Liver (tissue), 9 donors: ENCODE measurements around the gene ZNF292. TPM values are rescaled to one million over a fixed set of nuclear protein-coding genes. Genes with fewer than 3 reads are reported as not detected.
A peak's percentile ranks its signal among the peaks of the same experiment; 100 is the strongest.
"Not testable (repeated sequence)": the region's sequence is repeated elsewhere in the genome, so short reads cannot be mapped to it uniquely, and the experiment has no call there.

ENCODE experiments used
- DNase-seq: peaks from one replicate; pipeline ENCODE4 v3.0.0-alpha.2; 2017; ENCODE audit warnings: low spot score
- H3K27ac ChIP-seq, 2 donors: one replicate each; pipeline ENCODE4 v1.7.0; 2013; ENCODE audit warnings: inconsistent platforms in 2 of 2, low read length in 2 of 2, control low read depth in 1 of 2, low read depth in 1 of 2, mild to moderate bottlenecking in 1 of 2
- H3K27me3 ChIP-seq, 4 donors: one replicate each; pipeline versions ENCODE4 v1.6.1 to v1.7.0; 2013; ENCODE audit warnings: low read length in 3 of 4, inconsistent platforms in 1 of 4, mild to moderate bottlenecking in 1 of 4, moderate library complexity in 1 of 4; ENCODE audit not compliant: control insufficient read depth in 4 of 4, insufficient read depth in 4 of 4
- H3K36me3 ChIP-seq, 4 donors: one replicate each; pipeline versions ENCODE4 v1.6.1 to v1.7.0; 2013; ENCODE audit warnings: low read length in 3 of 4, mild to moderate bottlenecking in 3 of 4, low read depth in 1 of 4, moderate library complexity in 1 of 4; ENCODE audit not compliant: control insufficient read depth in 4 of 4, insufficient read depth in 3 of 4
- H3K4me1 ChIP-seq, 4 donors: one replicate each; pipeline versions ENCODE4 v1.6.1 to v1.7.0; 2013; ENCODE audit warnings: low read length in 3 of 4, mild to moderate bottlenecking in 3 of 4, moderate library complexity in 1 of 4; ENCODE audit not compliant: control insufficient read depth in 4 of 4, insufficient read depth in 4 of 4
- H3K4me3 ChIP-seq, 3 donors: one replicate each; pipeline versions ENCODE4 v1.6.1 to v1.7.0; 2013; ENCODE audit warnings: low read length in 3 of 3, control low read depth in 1 of 3, low read depth in 1 of 3, mild to moderate bottlenecking in 1 of 3
- H3K9ac ChIP-seq, 2 donors: one replicate each; pipeline ENCODE4 v1.7.0; 2013; ENCODE audit warnings: low read length in 2 of 2, mild to moderate bottlenecking in 2 of 2, moderate library complexity in 2 of 2, control low read depth in 1 of 2, low read depth in 1 of 2
- H3K9me3 ChIP-seq, 4 donors: one replicate each; pipeline versions ENCODE4 v1.6.1 to v1.7.0; 2013; ENCODE audit warnings: low read length in 3 of 4; ENCODE audit not compliant: control insufficient read depth in 4 of 4
- EGR1 ChIP-seq, 2 donors: IDR thresholded peaks; 2 replicates each; pipeline ENCODE4 v1.6.1; 2016 to 2018; ENCODE audit warnings: antibody characterized with exemption in 2 of 2, low read depth in 2 of 2
- FOXA1 ChIP-seq: IDR thresholded peaks from 2 replicates; pipeline ENCODE4 v1.6.1; 2016; ENCODE audit warnings: antibody characterized with exemption
- FOXA2 ChIP-seq: IDR thresholded peaks from 2 replicates; pipeline ENCODE4 v1.6.1; 2016; ENCODE audit warnings: antibody characterized with exemption
- GABPA ChIP-seq, 2 donors: IDR thresholded peaks in 1 of 2; conservative IDR thresholded peaks in 1 of 2; 2 replicates each; pipeline ENCODE4 v1.6.1; 2016; ENCODE audit warnings: antibody characterized with exemption in 2 of 2, mild to moderate bottlenecking in 1 of 2, moderate library complexity in 1 of 2
- HNF4A ChIP-seq, 2 donors: conservative IDR thresholded peaks; 2 replicates each; pipeline ENCODE4 v1.6.1; 2016; ENCODE audit warnings: antibody characterized with exemption in 2 of 2, mild to moderate bottlenecking in 2 of 2
- HNF4G ChIP-seq: IDR thresholded peaks from 2 replicates; pipeline ENCODE4 v1.6.1; 2016; ENCODE audit warnings: antibody characterized with exemption
- JUND ChIP-seq, 2 donors: IDR thresholded peaks; 2 replicates each; pipeline ENCODE4 v1.6.1; 2016; ENCODE audit warnings: antibody characterized with exemption in 2 of 2
- MAX ChIP-seq: IDR thresholded peaks from 2 replicates; pipeline ENCODE4 v1.6.1; 2016; ENCODE audit warnings: antibody characterized with exemption
- RXRA ChIP-seq, 2 donors: IDR thresholded peaks; 2 replicates each; pipeline ENCODE4 v1.6.1; 2017 to 2018; ENCODE audit warnings: antibody characterized with exemption in 2 of 2, mild to moderate bottlenecking in 1 of 2
- SP1 ChIP-seq: IDR thresholded peaks from 2 replicates; pipeline ENCODE4 v1.6.1; 2018; ENCODE audit warnings: antibody characterized with exemption, mild to moderate bottlenecking
- TAF1 ChIP-seq: conservative IDR thresholded peaks from 2 replicates; pipeline ENCODE4 v1.6.1; 2016; ENCODE audit warnings: antibody characterized with exemption, mild to moderate bottlenecking
- YY1 ChIP-seq: IDR thresholded peaks from 2 replicates; pipeline ENCODE4 v1.6.1; 2016; ENCODE audit warnings: antibody characterized with exemption, mild to moderate bottlenecking
- ZBTB33 ChIP-seq: IDR thresholded peaks from 2 replicates; pipeline ENCODE4 v1.6.1; 2016; ENCODE audit warnings: antibody characterized with exemption
- WGBS: extraction: QIAGEN DNeasy Blood & Tissue Kit; methylation state at CpG from one replicate; pipeline ENCODE4 v1.1.7; 2013; 5-methylcytosine and 5-hydroxymethylcytosine counted together
- polyA plus RNA-seq, 2 donors: library from polyadenylated mRNA; stranded (reverse) in 1 of 2; unstranded in 1 of 2; fragments of 200-250 nt in 1 of 2; fragments of >200 nt in 1 of 2; fragmentation: Nextera tagmentation in 1 of 2; extraction: Ambion mirVana in 1 of 2; gene quantifications; one replicate each; pipeline versions ENCODE4 v1.2.1 to v1.2.3, GENCODE V29; 2013 to 2015
- total RNA-seq, 2 donors: library from RNA; depleted of rRNA; stranded (reverse); fragments of >200 nt; gene quantifications; one replicate each; pipeline ENCODE4 v1.2.3, GENCODE V29; 2014
- TF ChIP-seq, protein P1 (sequence below): IDR thresholded peaks from 2 replicates; pipeline ENCODE4 v1.6.1; 2016; ENCODE audit warnings: antibody characterized with exemption, mild to moderate bottlenecking
- TF ChIP-seq, protein P2 (sequence below): fragments of 150-350 bp; IDR thresholded peaks from 2 replicates; pipeline ENCODE4 v1.5.1; 2017; ENCODE audit warnings: improper control_type of control experiment, low read depth, low read length; ENCODE audit not compliant: missing input control
- donor health status: healthy.
- donor health status: healthy.
- donor health status: healthy.
- donor health status: healthy.
- donor health status: healthy.

ZNF292 gene
- total and polyA plus RNA-seq, 4 donors: 2.7 to 16.4 (median 12.5) TPM

DNA sequence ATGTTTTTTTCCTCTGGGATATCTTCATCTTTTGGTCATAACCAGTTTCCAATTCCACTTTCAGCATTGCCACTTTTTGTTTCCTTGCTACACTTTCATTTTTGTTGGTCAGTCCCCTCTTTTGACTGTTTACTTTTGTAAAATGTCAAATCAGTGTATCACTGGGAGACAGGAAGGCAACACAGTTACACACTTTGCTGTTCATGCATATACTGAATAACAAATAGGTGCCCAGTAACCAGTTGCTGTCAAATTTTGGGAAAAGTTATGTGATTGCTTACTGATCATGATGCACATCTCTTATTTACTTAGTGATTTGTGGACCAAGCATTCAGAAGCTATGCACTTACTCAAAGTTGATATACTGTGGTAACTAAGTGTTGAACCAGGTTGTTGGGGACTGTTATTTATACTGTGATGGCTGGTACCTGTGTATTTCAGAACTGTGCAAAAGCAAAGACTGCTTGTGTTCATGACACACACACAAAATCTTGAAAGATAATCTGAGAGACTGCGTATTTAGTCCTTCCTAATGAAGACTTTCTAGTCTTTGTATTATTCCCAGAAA, 41.0 kb downstream of the ZNF292 start:
- H3K9me3 ChIP-seq: no peaks in the 10 kb centered on the region
- DNase-seq: no peak
- no peak overlapping the region for H3K4me3 ChIP-seq
- WGBS: 56% methylated on average over 1 of the region's 1 CpG
- no peaks in the 10 kb centered on the region for H3K36me3 ChIP-seq
- no peak overlapping the region for H3K27ac ChIP-seq
- H3K27me3 ChIP-seq: no peaks in the 10 kb centered on the region
- TF ChIP-seq GABPA (IDR thresholded peaks at IDR 0.05 in 1 of 2, conservative IDR thresholded peaks at IDR 0.05 in 1 of 2) (no peak), FOXA2 (peak; percentile 12)
- H3K4me1 ChIP-seq: no peaks in the 10 kb centered on the region
- no peak overlapping the region for H3K9ac ChIP-seq

GRCh38 chr6:87197547-87197946, 42.2 kb downstream of the ZNF292 start:
- no peak overlapping the region for H3K4me3 ChIP-seq
- H3K27ac ChIP-seq: no peak overlapping the region
- no peaks in the 10 kb centered on the region for H3K27me3 ChIP-seq
- H3K4me1 ChIP-seq: no peaks in the 10 kb centered on the region
- WGBS: 94% methylated on average over 3 of the region's 3 CpGs
- TF ChIP-seq HNF4G (no peak), MAX (no peak), YY1 (no peak), FOXA1 (no peak), SP1 (no peak), RXRA (IDR thresholded peaks at IDR 0.05) (no peak), GABPA (IDR thresholded peaks at IDR 0.05 in 1 of 2, conservative IDR thresholded peaks at IDR 0.05 in 1 of 2) (no peak), ZBTB33 (no peak), JUND (IDR thresholded peaks at IDR 0.05) (no peak), EGR1 (IDR thresholded peaks at IDR 0.05; ENCODE audit: low read depth in 2 of 2) (no peak), FOXA2 (no peak), TAF1 (no peak), HNF4A (conservative IDR thresholded peaks at IDR 0.05) (no peak)
- TF ChIP-seq, protein P1, sequence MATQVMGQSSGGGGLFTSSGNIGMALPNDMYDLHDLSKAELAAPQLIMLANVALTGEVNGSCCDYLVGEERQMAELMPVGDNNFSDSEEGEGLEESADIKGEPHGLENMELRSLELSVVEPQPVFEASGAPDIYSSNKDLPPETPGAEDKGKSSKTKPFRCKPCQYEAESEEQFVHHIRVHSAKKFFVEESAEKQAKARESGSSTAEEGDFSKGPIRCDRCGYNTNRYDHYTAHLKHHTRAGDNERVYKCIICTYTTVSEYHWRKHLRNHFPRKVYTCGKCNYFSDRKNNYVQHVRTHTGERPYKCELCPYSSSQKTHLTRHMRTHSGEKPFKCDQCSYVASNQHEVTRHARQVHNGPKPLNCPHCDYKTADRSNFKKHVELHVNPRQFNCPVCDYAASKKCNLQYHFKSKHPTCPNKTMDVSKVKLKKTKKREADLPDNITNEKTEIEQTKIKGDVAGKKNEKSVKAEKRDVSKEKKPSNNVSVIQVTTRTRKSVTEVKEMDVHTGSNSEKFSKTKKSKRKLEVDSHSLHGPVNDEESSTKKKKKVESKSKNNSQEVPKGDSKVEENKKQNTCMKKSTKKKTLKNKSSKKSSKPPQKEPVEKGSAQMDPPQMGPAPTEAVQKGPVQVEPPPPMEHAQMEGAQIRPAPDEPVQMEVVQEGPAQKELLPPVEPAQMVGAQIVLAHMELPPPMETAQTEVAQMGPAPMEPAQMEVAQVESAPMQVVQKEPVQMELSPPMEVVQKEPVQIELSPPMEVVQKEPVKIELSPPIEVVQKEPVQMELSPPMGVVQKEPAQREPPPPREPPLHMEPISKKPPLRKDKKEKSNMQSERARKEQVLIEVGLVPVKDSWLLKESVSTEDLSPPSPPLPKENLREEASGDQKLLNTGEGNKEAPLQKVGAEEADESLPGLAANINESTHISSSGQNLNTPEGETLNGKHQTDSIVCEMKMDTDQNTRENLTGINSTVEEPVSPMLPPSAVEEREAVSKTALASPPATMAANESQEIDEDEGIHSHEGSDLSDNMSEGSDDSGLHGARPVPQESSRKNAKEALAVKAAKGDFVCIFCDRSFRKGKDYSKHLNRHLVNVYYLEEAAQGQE: no peak
- TF ChIP-seq, protein P2, sequence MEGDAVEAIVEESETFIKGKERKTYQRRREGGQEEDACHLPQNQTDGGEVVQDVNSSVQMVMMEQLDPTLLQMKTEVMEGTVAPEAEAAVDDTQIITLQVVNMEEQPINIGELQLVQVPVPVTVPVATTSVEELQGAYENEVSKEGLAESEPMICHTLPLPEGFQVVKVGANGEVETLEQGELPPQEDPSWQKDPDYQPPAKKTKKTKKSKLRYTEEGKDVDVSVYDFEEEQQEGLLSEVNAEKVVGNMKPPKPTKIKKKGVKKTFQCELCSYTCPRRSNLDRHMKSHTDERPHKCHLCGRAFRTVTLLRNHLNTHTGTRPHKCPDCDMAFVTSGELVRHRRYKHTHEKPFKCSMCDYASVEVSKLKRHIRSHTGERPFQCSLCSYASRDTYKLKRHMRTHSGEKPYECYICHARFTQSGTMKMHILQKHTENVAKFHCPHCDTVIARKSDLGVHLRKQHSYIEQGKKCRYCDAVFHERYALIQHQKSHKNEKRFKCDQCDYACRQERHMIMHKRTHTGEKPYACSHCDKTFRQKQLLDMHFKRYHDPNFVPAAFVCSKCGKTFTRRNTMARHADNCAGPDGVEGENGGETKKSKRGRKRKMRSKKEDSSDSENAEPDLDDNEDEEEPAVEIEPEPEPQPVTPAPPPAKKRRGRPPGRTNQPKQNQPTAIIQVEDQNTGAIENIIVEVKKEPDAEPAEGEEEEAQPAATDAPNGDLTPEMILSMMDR: no peak
- no peaks in the 10 kb centered on the region for H3K9me3 ChIP-seq
- no peak for DNase-seq
- no peaks in the 10 kb centered on the region for H3K36me3 ChIP-seq
- H3K9ac ChIP-seq: no peak overlapping the region

GRCh38 chr6:87198022-87198810, 42.9 kb downstream of the ZNF292 start:
- 97% methylated on average over 15 of the region's 15 CpGs for WGBS
- DNase-seq: not testable (repeated sequence)

More at GRCh38 chr6:87198022-87198810, 42.9 kb downstream of the ZNF292 start:
- H3K36me3 ChIP-seq, H3K27ac ChIP-seq, H3K4me3 ChIP-seq, H3K9me3 ChIP-seq, H3K4me1 ChIP-seq, H3K27me3 ChIP-seq, H3K9ac ChIP-seq: not testable (repeated sequence)
